ENCODE measurements around the gene C20orf141. TPM values are rescaled to one million over a fixed set of nuclear protein-coding genes. Genes with fewer than 3 reads are reported as not detected.

The C20orf141 gene
- total RNA-seq, 1 experiment from 2014 or later, result not detected

GRCh38 chr20:2858591-2858990 is 43.8 kb downstream of the C20orf141 start:
- no peak for DNase-seq
- no peak overlapping the region for H3K14ac ChIP-seq (ENCODE audit: insufficient read depth, low read length)
- H3K4me1 Mint-ChIP-seq, result no peaks in the 10 kb centered on the region
- no peaks in the 10 kb centered on the region for H3K23me2 ChIP-seq (ENCODE audit: insufficient read length, low read depth, low read length, poor library complexity, severe bottlenecking)
- WGBS (ENCODE audit: extremely low coverage, insufficient read length, low lambda C conversion rate), result no CpG with 5 or more reads among the region's 2 CpGs
- no peak overlapping the region for H3K27ac ChIP-seq (ENCODE audit: insufficient read length, low read depth, low read length)
- no peak overlapping the region for H3K18ac ChIP-seq (ENCODE audit: insufficient read length, low read depth, low read length)
- H3K36me3 Mint-ChIP-seq (ENCODE audit: insufficient read depth in 1 of 3, low read depth in 3 of 3), result peaks cover 0 to 10% (median 0%) of the 10 kb centered on the region in 3 experiments; a peak in 1 of 7 replicates
- no peak overlapping the region for H2AK5ac ChIP-seq (ENCODE audit: insufficient read length, low read length)
- H2BK15ac ChIP-seq (ENCODE audit: low read depth, low read length), result no peak overlapping the region
- H2BK120ac ChIP-seq (ENCODE audit: low read depth, low read length, poor library complexity, severe bottlenecking), result no peak overlapping the region
- H3K56ac ChIP-seq (ENCODE audit: insufficient read length, low read depth, low read length), result no peak overlapping the region
- H4K91ac ChIP-seq (ENCODE audit: insufficient read length, low read depth, low read length), result no peak overlapping the region
- no peaks in the 10 kb centered on the region for H3K9me3 Mint-ChIP-seq
- no peaks in the 10 kb centered on the region for H3K79me1 ChIP-seq (ENCODE audit: insufficient read depth, low read depth, low read length, poor library complexity, severe bottlenecking)
- no peak overlapping the region for H2BK5ac ChIP-seq (ENCODE audit: insufficient read length, low read length)
- H3K27me3 ChIP-seq (ENCODE audit: insufficient read depth, low read length), result no peaks in the 10 kb centered on the region
- H4K8ac ChIP-seq (replicated peaks; ENCODE audit: insufficient read length, low read depth, low read length), result no peak overlapping the region
- no peak overlapping the region for H2AFZ ChIP-seq (ENCODE audit: low read length)
- H3K27me3 Mint-ChIP-seq (ENCODE audit: low read depth), result no peaks in the 10 kb centered on the region
- H4K5ac ChIP-seq (ENCODE audit: insufficient read length, low read depth, low read length), result no peak overlapping the region
- H3K9me3 ChIP-seq (ENCODE audit: control insufficient read depth, low read depth, low read length), result no peaks in the 10 kb centered on the region
- TF ChIP-seq CTCF (conservative IDR thresholded peaks at IDR 0.05), result no peak
- no peak overlapping the region for H3K4me2 ChIP-seq (ENCODE audit: insufficient read depth, insufficient read length, low read length)
- H3K27ac Mint-ChIP-seq, result no peak overlapping the region
- no peak overlapping the region for H3K23ac ChIP-seq (ENCODE audit: insufficient read length, low read depth, low read length)
- no peak overlapping the region for H3K4me3 Mint-ChIP-seq
- no peaks in the 10 kb centered on the region for H3K79me2 ChIP-seq (ENCODE audit: insufficient read depth, low read length)
- no peaks in the 10 kb centered on the region for H3K4me1 ChIP-seq (ENCODE audit: insufficient read depth, low read length)
- no peak overlapping the region for H2BK20ac ChIP-seq (ENCODE audit: low read depth, low read length, poor library complexity, severe bottlenecking)
- H3K9ac ChIP-seq (ENCODE audit: extremely low read depth, insufficient read length, low read length), result no peak overlapping the region
- no peaks in the 10 kb centered on the region for H4K20me1 ChIP-seq (ENCODE audit: control insufficient read depth, insufficient read depth, insufficient read length)
- no peak overlapping the region for H3K4ac ChIP-seq (ENCODE audit: low read depth, low read length)
- H2BK12ac ChIP-seq (ENCODE audit: insufficient read length, low read depth, low read length), result no peak overlapping the region
- H3T11ph ChIP-seq (ENCODE audit: low read length), result no peak overlapping the region
